ENCODE data around the gene WDR11.

The WDR11 gene

GRCh38 chr10:120850911-120851865 lies at the start of gene WDR11:
Gene WDR11 (plus strand): TSS chr10:120851362. CDS start chr10:120851421, 59 bp downstream.
- peak; percentile 95 for DNase-seq (ENCODE audit: low spot score)

- no peak for DNase-seq (ENCODE audit: low spot score)
These were observed 48.2 kb upstream of the WDR11 start for GRCh38 chr10:120802935-120803334.

- no peak for DNase-seq (ENCODE audit: low spot score)
These were observed 47.2 kb upstream of the WDR11 start for GRCh38 chr10:120803972-120804371.

DNA sequence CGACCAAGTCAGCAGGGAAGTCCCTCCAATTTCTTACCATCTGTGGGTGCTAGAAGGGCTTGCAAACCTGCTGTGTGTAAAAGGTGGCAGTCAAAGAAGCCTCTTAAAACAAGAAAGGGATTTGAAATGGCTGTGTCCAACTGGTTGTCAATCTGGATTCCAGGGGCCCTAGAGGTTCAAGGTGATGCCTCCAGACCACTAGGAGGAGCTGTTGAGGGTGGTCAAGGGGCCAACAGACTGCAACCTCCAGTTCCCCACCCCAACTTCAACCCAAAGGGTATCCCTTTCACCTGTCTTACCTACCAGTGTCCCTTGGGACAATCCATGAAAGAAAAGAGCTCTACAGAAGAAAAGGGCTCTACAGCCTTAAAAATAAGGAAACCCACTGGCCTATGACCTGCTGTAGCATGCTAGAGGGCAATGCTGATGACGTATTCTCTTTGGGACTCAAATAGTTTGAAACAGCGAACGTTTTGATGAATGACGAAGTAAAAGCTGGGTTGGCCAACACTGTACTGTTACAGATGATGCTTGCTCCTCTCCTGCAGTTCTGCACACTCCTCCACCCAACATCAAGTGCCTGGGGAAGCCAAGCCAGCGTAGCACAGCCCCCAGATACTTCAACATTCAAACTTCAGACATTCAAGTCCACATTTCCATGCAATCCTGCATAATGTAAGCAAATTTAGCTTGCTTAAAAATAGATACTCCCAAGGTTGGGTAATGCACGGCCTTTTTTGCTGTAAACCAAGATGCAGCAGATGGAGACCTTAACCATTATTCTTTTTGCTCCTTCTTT lies 45.9 kb upstream of the WDR11 start:
- DNase-seq (ENCODE audit: low spot score), result no peak

GRCh38 chr10:120806081-120806480 lies 45.1 kb upstream of the WDR11 start:
- no peak for DNase-seq (ENCODE audit: low spot score)

DNA sequence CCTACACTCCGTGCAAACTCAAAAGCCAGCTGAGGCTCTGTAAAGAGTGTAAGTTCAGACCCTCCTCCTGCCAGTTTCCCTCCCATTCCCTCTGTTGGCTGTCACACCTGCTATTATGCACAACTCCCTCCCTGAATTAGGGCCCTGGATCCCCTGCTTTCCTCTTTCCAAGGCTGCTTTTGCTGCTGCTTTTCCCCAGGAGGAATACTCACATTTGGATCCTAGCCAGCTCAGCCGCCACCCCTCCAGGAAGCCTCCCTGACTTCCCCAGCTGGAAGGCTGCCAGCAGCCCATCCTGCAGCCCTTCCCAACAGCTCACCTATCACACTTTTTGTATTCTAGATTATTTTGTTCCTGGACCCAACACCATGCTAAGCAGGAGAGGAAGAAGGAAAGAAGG lies 40.9 kb upstream of the WDR11 start:
- no peak for DNase-seq (ENCODE audit: low spot score)

- DNase-seq (ENCODE audit: low spot score), result no peak
These were observed 38.1 kb upstream of the WDR11 start for GRCh38 chr10:120813085-120813484.

DNA sequence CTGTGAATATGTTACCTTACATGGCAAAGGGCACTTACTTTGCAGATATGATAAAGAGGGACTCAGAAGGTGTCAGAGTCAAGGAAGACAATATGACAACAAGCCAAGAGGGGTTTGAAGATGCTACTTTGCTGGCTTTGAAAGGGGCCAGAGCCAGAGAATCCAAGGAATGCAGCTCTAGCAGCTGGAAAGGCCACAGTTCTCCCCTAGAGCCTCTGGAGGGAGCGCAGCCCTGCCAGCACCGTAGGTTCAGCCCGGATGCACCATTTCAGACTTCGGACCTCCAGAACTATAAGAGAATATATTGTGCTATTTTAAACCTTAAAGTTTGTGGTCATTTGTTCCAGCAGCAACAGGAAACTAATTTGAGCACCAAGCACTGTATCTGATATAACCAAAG lies 32.9 kb upstream of the WDR11 start:
- DNase-seq (ENCODE audit: low spot score), result no peak

DNA sequence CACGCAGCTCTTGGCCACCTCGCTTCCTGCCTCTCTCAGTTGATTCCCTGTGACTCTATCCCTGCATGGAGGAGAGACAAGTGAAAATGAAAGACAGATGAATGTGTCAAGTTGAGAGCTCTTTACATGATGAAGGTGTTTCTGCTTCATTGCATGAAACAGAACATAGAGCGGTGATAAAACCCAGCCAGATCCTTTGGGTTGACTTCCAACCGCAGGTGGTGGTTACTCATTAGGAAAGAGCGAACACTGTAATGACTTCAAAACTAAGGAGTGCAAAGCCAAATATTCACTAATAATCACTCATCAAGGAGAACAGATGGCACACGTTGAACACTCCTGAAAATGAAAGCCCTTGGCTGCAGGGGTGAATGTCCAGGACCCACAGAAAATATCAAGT lies 31.8 kb upstream of the WDR11 start:
- no peak for DNase-seq (ENCODE audit: low spot score)

DNA sequence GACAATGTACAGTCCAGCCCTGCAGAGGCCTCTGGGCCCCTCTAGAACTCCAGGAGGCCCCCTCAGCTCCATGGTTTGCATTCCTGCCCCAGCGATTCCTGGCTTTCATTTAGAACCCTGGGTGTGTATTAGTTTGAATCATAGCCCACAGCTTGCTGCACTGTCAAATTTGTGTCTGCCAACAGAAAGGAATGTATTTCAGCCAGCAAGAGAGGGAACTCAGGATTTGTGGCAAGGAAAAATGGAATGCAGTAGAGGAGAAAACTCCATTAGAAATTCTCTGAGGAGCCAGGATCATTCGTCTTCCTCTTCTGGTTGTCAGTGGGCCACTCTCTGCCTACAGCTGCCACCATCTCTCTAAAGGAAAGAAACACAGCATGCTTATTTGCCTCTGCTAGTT lies 27.9 kb upstream of the WDR11 start:
- no peak for DNase-seq (ENCODE audit: low spot score)

- no peak for DNase-seq (ENCODE audit: low spot score)
These were observed 26.3 kb upstream of the WDR11 start for GRCh38 chr10:120824881-120825309.

DNA sequence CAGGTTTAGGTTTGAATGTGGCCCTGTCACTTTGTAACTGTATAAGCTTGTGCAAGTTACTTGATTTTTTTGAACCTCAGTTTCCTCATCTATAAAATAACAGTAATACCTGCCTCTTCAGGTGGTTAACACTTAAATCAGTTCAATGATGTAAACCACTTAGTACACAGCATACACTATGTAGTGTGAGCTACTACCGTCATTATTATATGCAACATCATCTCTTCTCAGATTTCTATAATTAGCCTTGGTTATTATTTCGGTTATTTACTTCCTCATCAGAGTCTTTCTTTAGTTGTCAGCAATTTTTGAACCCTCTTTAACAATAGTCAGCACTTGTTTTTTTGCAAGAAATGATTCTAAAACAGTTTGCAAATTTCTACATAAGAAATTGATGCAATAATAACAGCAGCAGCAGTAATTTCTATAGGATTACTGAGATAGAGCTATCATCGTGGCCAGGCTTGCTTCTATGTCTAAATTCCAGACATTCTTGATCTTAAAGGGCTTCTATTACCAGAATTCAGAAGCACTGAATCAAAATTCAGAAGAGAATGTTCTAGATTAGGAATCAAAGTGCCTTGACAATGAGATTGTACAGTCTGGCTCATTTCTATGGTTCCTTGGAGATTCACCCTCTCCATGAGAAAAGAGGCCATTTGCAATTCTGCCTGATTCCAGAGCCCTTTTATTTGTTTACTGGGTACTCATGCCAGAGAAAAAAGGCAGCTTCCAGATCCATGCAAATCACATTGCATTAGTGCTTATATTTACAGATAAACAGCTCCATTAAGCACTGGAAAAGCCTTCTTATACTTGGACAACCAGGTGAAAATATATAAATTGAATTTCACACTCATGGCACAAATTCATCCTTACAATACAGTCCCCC lies 25.0 kb upstream of the WDR11 start:
- no peak for DNase-seq (ENCODE audit: low spot score)

DNA sequence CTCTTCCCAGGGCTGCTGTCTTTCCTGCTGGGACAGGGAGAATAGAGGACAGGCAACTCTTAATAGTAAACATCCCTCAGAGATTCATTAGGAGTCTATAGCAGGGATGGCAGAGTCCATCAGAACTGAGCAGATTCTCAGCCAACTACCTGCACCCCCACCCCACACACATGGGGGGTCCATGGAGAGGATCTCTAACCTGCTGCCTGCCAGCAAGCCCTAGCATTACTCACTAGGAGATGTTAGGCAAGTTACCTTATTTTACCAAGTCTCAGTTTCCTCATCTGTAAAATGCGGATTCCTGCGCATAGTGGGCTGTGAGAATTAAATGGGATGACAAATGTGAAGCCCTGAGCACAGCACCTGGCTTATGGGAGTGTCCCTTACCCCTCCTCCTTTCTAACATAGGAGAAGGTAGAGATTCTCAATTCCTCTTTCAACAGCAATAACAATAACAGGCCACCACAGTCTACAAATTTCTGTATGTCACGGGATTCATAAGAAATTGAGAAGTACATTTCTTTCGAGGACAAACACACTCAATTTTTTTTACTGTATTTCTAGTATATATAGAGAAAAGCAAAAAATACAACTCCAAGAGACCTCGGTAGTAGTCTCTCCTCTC lies 23.8 kb upstream of the WDR11 start:
- no peak for DNase-seq (ENCODE audit: low spot score)

DNA sequence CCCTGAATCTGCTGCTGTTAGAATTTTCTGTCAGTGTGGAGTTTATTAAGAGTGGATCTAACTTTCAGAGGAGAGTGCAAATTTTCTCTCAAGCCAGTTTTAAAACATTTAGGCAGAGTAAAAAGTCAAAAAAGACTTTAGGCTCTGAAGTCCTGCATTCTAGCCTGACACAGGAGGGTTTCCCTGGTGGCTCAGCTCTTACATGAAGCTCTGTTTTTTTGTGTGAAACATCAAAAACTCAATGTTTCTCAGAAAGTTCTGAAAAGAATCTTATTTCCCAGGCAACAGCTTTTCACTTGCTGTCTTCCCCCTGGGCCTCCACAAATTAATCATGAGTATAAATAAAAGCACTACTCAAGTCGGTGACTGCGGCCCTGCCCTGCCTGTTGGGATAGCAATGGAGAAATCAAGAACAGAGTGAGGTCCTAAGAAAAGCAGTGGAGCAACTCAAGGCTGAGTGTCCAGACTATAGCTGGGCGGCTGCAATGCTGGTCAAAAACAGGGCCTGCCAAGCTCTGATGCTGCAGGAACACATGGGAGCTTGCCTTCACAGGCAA lies 22.3 kb upstream of the WDR11 start:
- DNase-seq (ENCODE audit: low spot score), result no peak

DNA sequence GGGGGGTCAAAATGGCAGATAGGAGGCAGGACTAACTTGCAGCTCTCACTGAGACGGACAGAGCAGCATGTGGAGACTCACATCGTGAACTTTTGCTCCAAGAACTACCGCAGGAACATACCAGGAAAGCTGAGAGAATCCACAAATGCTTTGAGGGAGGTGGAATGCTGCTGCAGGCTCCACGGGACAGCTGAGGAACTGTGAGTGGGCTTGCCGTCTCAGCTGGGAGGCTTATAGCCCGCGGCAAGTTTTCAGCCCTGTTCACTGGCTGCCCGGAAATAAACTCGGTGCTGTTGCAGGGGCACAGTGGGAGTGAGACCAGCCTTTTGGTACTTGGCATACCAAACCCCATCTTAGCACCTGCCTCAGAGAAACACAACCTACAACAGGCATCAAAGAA lies 19.1 kb upstream of the WDR11 start:
- DNase-seq (ENCODE audit: low spot score), result no peak

DNA sequence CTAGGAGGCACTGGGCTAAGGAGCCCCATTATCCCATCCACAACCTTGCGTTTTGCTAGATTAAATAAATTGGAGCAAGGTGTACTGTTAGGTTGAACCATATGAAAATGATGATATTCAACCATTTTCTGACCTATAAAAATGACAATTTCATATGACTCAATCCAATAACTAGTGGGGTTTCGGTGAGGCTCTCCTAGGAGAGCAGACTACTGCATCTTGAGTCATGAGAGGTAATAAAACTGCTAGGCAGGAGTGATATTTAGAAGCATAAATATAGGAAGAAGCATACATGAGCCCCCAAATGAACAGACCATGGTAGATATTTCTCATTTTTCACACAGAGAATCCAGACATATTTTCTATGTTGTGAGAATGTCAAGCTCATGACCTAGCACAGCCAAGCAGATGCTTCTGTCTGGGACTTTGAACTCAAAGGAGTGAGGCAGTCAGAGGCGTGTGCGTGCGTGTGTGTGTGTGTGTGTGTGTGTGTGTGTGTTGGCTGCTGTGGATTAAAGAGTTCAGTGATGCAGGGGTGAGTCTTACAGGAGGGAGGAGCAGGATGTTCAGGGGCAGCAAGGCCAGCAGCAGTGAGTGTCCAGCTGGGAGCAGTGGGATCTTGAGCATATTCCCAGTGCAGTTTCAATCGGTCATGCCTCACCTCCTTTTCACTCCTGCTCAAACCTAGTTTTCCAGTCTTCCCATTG lies 17.8 kb upstream of the WDR11 start:
- DNase-seq (ENCODE audit: low spot score), result no peak

GRCh38 chr10:120835603-120836002 lies 15.6 kb upstream of the WDR11 start:
- DNase-seq (ENCODE audit: low spot score), result no peak

DNA sequence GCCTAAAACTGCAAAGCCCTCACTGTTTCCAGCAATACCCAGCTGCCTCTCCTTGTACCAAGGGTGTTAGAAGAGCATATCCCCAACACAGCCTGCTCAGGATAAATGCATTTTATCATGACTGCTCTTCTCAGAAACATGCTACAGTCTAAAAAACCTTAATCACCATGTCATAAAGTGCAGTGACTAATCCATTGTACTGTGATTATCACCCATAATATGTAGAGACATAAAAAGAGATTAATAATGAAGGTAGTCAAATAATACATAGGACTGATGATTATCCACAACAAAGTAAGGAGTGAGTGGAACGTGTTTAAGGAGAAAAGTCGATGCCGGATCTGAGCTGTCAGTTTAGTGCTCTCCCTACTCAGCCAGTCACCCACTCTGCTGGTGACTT lies 12.2 kb upstream of the WDR11 start:
- DNase-seq (ENCODE audit: low spot score), result no peak

- no peak for DNase-seq (ENCODE audit: low spot score)
These were observed 9.5 kb upstream of the WDR11 start for GRCh38 chr10:120841522-120842189.

GRCh38 chr10:120854388-120854787 lies 3.2 kb downstream of the WDR11 start:
- no peak for DNase-seq (ENCODE audit: low spot score)

Measured in AG20443 (cell line).